ENCODE results near the gene PDYN.

GRCh38 chr20:1944345-1945091 is 49.3 kb downstream of the PDYN start:
- TF ChIP-seq POLR2A (IDR thresholded peaks at IDR 0.05) = no peak
- no peak for TF ChIP-seq CTCF (IDR thresholded peaks at IDR 0.05)

Measured in stomach (tissue), 4 donors.